HEK293 (cell line): ENCODE results near the gene DBN1.
A peak's percentile ranks its signal among the peaks of the same experiment; 100 is the strongest.

Experiments
- BCL11B ChIP-seq: fragments of 450-650 bp; formaldehyde crosslinking; IDR thresholded peaks from 2 replicates; pipeline ENCODE4 v1.5.1; 2016; ENCODE audit warnings: low read depth, missing biosample characterization, missing genetic modification characterization
- IKZF3 ChIP-seq: fragments of 450-650 bp; IDR thresholded peaks from 2 replicates; pipeline ENCODE4 v1.5.0; 2018; ENCODE audit warnings: missing biosample characterization, mild to moderate bottlenecking, missing genetic modification characterization, moderate library complexity
- KLF10 ChIP-seq: fragments of 450-650 bp; IDR thresholded peaks from 2 replicates; pipeline ENCODE4 v1.5.1; 2018; ENCODE audit warnings: missing biosample characterization, mild to moderate bottlenecking, missing genetic modification characterization
- PRDM10 ChIP-seq: fragments of 450-650 bp; formaldehyde crosslinking; IDR thresholded peaks from 2 replicates; pipeline ENCODE4 v1.5.1; 2016; ENCODE audit warnings: missing biosample characterization, missing genetic modification characterization
- REST ChIP-seq: fragments of 450-650 bp; formaldehyde crosslinking; IDR thresholded peaks from 2 replicates; pipeline ENCODE4 v1.5.1; 2016; ENCODE audit warnings: missing biosample characterization, missing genetic modification characterization
- YY1 ChIP-seq: fragments of 450-650 bp; formaldehyde crosslinking; IDR thresholded peaks from 2 replicates; pipeline ENCODE4 v1.5.1; 2018; ENCODE audit warnings: missing biosample characterization, missing genetic modification characterization
- ZBTB17 ChIP-seq: fragments of 450-650 bp; formaldehyde crosslinking; IDR thresholded peaks from 2 replicates; pipeline ENCODE4 v1.5.1; 2016; ENCODE audit warnings: missing biosample characterization, missing genetic modification characterization
- ZBTB44 ChIP-seq: fragments of 450-650 bp; IDR thresholded peaks from 2 replicates; pipeline ENCODE4 v1.5.1; 2018; ENCODE audit warnings: missing biosample characterization, mild to moderate bottlenecking, missing genetic modification characterization
- ZBTB49 ChIP-seq: fragments of 450-650 bp; formaldehyde crosslinking; IDR thresholded peaks from 2 replicates; pipeline ENCODE4 v1.5.1; 2016; ENCODE audit warnings: missing biosample characterization, missing genetic modification characterization, low read depth
- ZIC2 ChIP-seq: fragments of 450-650 bp; formaldehyde crosslinking; IDR thresholded peaks from 2 replicates; pipeline ENCODE4 v1.5.1; 2016; ENCODE audit warnings: missing biosample characterization, missing genetic modification characterization
- ZNF324 ChIP-seq: fragments of 450-650 bp; formaldehyde crosslinking; IDR thresholded peaks from 2 replicates; pipeline ENCODE4 v1.5.1; 2016; ENCODE audit warnings: missing biosample characterization, missing genetic modification characterization
- ZNF350 ChIP-seq: fragments of 450-650 bp; formaldehyde crosslinking; IDR thresholded peaks from 2 replicates; pipeline ENCODE4 v1.5.0; 2017; ENCODE audit warnings: missing biosample characterization, mild to moderate bottlenecking, missing genetic modification characterization
- ZNF362 ChIP-seq: fragments of 450-650 bp; formaldehyde crosslinking; IDR thresholded peaks from 2 replicates; pipeline ENCODE4 v1.5.1; 2016; ENCODE audit warnings: missing biosample characterization, missing genetic modification characterization
- ZNF449 ChIP-seq: fragments of 450-650 bp; formaldehyde crosslinking; IDR thresholded peaks from 2 replicates; pipeline ENCODE4 v1.5.1; 2017; ENCODE audit warnings: missing biosample characterization, mild to moderate bottlenecking, missing genetic modification characterization, moderate library complexity
- ZNF513 ChIP-seq: fragments of 450-650 bp; IDR thresholded peaks from 2 replicates; pipeline ENCODE4 v1.5.1; 2018; ENCODE audit warnings: missing biosample characterization, missing genetic modification characterization
- ZNF518A ChIP-seq: fragments of 450-650 bp; formaldehyde crosslinking; conservative IDR thresholded peaks from 2 replicates; pipeline ENCODE4 v1.5.1; 2016; ENCODE audit warnings: low read depth, missing biosample characterization, missing genetic modification characterization
- ZNF530 ChIP-seq: fragments of 450-650 bp; formaldehyde crosslinking; IDR thresholded peaks from 2 replicates; pipeline ENCODE4 v1.5.1; 2016; ENCODE audit warnings: low read depth, missing biosample characterization, missing genetic modification characterization

Gene DBN1

GRCh38 chr5:177455036-177455660 is 18.3 kb downstream of the DBN1 start (continued):
- TF ChIP-seq PRDM10 (tag by site-specific recombination), result no peak
- TF ChIP-seq IKZF3 (tag by site-specific recombination), result peak; percentile 47; the same call in 1 of the 2 replicates
- no peak for TF ChIP-seq ZNF530 (tag by site-specific recombination)
- peak; percentile 84 for TF ChIP-seq KLF10
- no peak for TF ChIP-seq ZNF518A (tag by site-specific recombination)
- no peak for TF ChIP-seq REST (tag by site-specific recombination)
- TF ChIP-seq ZBTB49 (tag by site-specific recombination), result no peak
- no peak for TF ChIP-seq ZNF362
- TF ChIP-seq ZNF513, result no peak
- peak; percentile 48; the same call in 1 of the 2 replicates for TF ChIP-seq ZBTB44 (tag by site-specific recombination)
- TF ChIP-seq ZNF324, result no peak
- TF ChIP-seq ZNF350 (tag by site-specific recombination), result no peak
- no peak for TF ChIP-seq BCL11B (tag by site-specific recombination)
- peak; percentile 71; the same call in 1 of the 2 replicates for TF ChIP-seq ZBTB17
- no peak for TF ChIP-seq ZIC2 (tag by site-specific recombination)
- TF ChIP-seq ZNF449 (tag by site-specific recombination), result peak; percentile 69; the same call in 1 of the 2 replicates
- TF ChIP-seq YY1 (tag by site-specific recombination), result peak; percentile 25; the same call in 1 of the 2 replicates
